Hair follicular keratinocyte (primary cell): ENCODE results near the gene GTF3C6. TPM values are rescaled to one million over a fixed set of nuclear protein-coding genes. Genes with fewer than 3 reads are reported as not detected.

ENCODE experiments used
- total RNA-seq: library from RNA; depleted of rRNA; stranded (reverse); fragments of >200 nt; gene quantifications from 2 replicates; pipeline ENCODE4 v1.2.3, GENCODE V29; 2015

The GTF3C6 gene
- 41.4 and 60.2 TPM in 2 replicates for total RNA-seq

GRCh38 chr6:110958329-110959192 is at the start of gene GTF3C6:
Gene GTF3C6 (plus strand): TSS chr6:110958706. CDS start chr6:110958770, 64 bp downstream.

Other genes starting within 250 kb of the GTF3C6 start
- 1.7 and 2.5 TPM in 2 replicates for gene CDK19, start 143.2 kb upstream of the GTF3C6 start, total RNA-seq
- gene AMD1, start 83.9 kb upstream of the GTF3C6 start, total RNA-seq = 66.7 and 93.4 TPM in 2 replicates
- 31.5 and 42.0 TPM in 2 replicates for gene RPF2, start 23.3 kb downstream of the GTF3C6 start, total RNA-seq
- gene SLC16A10, start 128.8 kb downstream of the GTF3C6 start, total RNA-seq = not detected in 2 replicates